Activated gamma-delta T cell treated with Interleukin-2 at 50 U/mL for 16 hours (primary cell): Measurements from ENCODE around the gene SDK2.
"Not testable (repeated sequence)": the region's sequence is repeated elsewhere in the genome, so short reads cannot be mapped to it uniquely, and the experiment has no call there.

Experiments
- DNase-seq: peaks from one replicate; pipeline ENCODE4 v3.0.0-alpha.2; 2020

The SDK2 gene

GRCh38 chr17:73311781-73312641 is 332.2 kb downstream of the SDK2 start, which contains the start of gene CDC42EP4:
CDC42EP4 (minus strand) TSS chr17:73312001; CDS start chr17:73286500, 25,501 bp downstream.
- peak; percentile 70 for DNase-seq

GRCh38 chr17:73311428-73311780 is 332.8 kb downstream of the SDK2 start:
- no peak for DNase-seq

- no peak for DNase-seq
These were observed 334.3 kb downstream of the SDK2 start for GRCh38 chr17:73309727-73310596.

- not testable (repeated sequence) for DNase-seq
These were observed 335.3 kb downstream of the SDK2 start for GRCh38 chr17:73308959-73309358.

DNA sequence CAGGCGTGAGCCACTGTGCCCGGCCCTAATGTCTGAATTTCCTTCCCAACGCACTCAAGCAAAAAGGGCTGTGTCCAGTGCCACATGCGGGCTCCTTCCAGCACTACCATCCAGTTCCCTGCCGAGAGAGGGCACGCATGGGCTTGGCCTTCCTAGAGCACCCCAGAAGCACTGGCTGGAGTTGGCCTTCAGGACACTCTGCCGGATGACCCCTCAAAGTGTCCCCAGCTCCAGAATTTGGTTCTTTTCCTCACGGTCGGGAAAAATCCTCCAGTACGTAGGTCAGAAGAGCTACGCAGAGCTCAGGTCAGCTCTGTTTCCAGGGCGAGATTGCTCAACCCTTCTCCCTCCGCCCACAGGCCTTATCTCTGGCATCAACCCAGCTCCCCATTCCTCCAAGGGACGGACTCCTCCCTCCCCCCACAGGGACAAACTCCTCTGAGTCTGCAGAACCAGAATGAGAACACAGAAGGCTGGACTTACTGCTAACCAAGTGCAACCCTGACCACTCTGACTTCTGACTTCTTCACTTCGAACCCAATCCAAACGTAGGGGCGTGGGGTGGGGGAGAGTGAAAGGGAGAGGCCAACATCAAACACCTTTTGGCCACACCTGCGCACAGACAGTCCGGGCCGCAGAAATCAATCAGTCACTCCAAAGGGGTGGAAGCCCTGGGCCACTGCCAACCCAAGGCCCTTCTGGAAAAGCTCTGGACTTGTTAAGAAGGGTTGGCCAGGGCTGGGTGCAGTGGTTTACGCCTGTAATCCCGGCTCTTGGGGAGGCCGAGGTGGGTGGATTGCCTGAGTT is 336.0 kb downstream of the SDK2 start:
- DNase-seq = no peak

DNA sequence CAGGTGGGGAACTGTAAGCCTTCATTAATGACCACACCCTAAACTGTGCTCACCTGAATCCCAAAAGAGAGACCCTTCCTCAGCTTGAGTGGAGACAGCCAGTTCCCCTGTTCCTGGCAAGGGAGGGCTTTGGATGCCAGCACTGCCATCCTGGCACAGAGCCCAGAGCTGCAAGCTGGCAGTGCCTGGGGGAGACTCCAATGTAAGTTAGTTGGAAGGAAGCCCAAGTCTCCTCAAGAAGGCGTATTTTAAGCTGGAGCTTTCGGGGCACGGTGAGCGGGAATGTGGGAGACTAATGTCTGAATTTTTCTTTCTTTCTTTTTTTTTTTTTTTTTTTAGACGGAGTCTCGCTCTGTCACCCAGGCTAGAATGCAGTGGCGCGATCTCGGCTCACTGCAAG is 337.1 kb downstream of the SDK2 start:
- no peak for DNase-seq

- DNase-seq = no peak
These were observed 338.1 kb downstream of the SDK2 start for GRCh38 chr17:73305845-73306836.

DNA sequence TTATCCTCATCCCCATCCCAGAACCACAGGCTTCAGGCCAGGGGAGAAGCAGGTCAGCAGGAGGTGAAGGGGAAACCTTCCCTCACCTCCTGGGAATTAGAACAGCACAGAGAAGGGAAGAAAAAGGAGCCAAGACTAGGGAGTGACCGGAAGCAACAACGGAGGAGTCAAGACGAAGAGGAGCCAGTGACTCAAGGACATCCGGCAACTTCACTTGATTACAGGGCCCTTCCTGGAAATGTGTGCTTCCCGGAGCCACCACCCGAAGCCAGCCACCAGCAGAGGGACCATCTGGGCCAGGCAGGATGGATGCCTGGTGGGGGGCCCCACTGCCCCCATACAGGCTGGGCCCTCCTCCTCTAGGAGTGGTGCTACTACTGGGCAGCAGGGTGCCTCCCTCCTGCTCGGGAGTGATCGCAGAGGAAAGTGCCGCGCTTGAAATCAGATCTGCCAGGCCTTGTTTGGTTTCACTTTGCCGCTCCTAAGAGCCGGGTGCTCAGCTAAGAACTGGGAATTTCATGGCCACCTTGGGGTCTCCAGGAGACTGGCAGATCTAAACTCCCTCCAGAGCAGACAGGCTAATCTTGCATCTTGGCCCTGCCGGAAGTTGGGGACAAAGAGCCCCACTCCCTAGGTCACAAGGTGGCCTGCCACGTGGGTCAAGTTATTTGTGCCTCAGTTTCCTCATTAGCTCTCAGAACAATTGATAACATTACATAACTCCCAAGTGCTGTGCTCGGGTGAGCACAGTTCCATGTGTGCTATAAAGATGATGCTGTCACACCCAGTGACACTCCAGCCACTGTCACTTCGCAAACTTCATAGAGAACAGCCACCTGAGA is 339.1 kb downstream of the SDK2 start:
- DNase-seq = no peak

- DNase-seq = no peak
These were observed 339.8 kb downstream of the SDK2 start for GRCh38 chr17:73304438-73304837.

DNA sequence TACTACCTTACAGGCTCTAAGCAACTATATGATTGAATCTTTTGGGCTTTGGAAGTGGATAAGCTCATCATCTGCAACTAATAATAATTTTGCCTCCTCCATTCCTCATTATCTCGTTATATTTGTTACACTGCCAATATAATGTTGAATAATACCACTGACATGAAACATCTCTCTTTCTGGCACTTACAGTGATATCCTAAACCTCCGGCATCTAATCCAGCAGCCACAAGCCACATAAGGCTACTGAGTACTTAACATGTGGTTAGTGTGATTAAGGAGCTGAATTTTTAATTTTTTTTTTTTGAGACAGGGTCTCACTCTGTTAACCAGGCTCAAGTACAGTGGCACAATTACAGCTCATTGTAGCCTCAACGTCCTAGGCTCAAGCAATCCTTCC is 342.1 kb downstream of the SDK2 start:
- no peak for DNase-seq

- DNase-seq = no peak
These were observed 342.9 kb downstream of the SDK2 start for GRCh38 chr17:73301369-73301768.

GRCh38 chr17:73300392-73300791 is 343.9 kb downstream of the SDK2 start:
- no peak for DNase-seq

DNA sequence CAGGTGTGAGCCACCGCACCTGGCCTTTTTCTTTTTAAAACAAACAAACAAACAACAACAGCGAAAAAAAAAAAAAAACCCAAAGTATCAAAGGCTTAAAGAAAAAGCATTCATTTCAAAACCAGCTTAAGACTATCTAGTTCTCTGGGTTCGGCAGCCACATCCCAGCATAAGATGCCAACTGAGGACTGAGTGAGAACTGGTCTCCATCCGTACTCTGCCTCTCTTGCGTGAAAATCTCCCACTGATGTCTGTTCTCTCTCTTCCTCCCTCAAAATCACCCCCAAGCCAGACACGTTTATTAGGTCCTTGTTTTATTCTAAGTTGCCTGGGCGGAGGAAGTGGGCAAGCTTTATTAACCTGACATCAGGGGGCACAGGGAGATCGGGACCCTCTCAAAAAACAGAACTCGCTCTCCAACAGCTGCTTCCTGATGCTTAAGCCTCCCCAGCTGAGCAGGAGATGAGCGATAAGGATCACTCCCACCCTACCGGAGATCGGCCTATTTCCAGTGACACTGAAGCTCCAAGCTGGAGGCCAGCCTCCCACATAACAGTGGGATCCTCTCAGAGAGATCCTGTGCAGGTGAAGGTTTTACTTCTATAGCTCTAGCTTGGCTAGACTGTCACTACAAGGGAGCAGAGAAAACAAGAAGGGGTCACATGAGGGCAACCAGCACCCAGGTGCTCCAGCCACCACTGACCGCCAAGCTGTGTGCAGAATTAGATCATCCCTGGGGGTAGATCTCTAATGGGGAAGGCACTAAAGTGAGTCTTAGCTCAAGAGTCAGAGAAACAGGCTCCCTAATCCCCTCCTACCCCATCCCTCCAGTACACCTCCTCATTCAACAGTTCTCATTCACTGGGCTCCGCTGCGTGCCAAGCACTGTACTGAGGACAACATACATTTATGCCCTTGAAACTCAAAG is 346.0 kb downstream of the SDK2 start:
- DNase-seq = no peak

DNA sequence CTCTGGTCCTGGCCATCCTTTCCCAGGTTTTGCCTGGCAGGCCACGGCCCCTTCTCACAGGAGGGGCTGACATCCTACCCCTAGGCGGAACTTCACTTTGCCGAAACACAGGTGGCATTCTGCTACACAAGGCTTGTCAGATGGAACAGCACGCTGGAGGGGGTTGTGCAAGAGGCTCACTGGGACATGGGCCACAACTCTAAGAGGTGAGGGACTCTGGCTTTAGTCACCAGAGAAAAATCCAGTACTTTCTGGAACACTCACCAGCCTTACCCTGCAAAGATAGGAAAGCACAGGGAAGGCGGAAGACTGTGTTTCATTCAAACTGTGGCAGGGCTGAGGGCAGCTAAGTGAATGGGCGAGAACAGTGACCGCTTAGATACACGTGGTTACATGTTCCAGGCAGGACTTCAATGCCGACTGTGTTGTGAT is 350.7 kb downstream of the SDK2 start:
- no peak for DNase-seq

DNA sequence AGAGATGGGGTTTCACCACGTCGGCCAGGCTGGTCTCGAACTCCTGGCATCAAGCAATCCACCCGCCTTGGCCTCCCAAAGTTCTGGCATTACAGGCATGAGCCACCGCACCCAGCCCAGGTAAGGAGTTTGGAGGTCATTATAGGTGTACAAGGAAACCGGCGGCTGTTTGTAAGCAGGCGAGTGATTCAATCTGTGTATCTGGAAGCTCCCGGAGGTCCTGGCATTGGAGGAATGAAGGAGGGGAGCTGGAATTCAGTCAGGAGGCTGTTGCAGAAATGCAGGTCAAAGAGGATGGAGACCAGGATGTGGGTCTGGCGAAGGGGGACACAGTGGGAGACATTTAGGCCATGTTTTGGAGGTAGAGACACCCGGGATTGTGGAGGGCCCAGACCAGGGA is 351.2 kb downstream of the SDK2 start:
- no peak for DNase-seq

- no peak for DNase-seq
These were observed 352.2 kb downstream of the SDK2 start for GRCh38 chr17:73292031-73292531.

- DNase-seq = no peak
These were observed 352.9 kb downstream of the SDK2 start for GRCh38 chr17:73291260-73291801.

DNA sequence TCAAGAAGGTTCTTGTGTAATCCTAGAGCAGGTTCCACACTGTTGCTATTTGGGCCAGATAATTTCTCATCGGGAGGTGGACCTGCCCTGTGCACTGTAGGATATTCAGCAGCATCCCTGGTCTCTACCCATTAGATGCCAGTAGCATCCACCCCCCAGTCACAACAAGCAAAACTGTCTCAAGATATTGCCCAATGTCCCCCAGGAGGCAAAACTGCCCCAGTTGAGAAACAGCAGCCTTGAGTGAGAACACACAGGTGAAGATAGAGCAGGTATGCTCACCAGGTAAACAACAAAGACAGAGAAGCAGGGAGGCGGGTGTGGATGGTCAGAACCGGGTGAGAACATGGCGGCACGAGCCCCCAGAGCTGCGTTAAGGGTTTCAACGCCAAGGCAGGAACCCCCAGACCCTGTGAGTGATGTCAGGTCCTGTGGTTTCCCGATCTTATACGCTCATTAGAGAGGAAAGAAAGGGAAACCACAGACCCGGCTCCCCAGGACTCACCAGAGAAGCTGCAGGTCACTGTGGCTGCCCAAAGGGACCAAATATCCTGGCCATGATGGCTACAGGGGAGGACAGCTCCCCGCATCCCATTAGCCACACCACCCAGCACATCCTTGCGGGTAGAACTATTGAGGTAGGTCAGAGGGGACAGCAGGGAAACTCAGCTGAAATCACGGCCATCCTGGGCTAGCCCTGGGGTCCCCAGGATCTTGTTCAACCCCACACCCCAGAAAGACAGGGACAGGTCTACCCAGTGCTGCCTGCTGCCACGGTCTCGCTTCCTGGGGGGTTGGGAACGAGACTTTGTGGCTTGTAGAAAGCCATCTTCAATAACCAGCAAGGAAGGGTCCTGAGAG is 353.6 kb downstream of the SDK2 start:
- no peak for DNase-seq
